ENCODE measurements around the gene DMKN. TPM values are rescaled to one million over a fixed set of nuclear protein-coding genes. Genes with fewer than 3 reads are reported as not detected.

DMKN gene
- total RNA-seq, 3 donors from 2014 or later (not counting 1 experiment from before 2014, with no cell fraction given) = 10.7 to 15.3 (median 11.3) TPM

GRCh38 chr19:35525873-35526272 is 12.4 kb upstream of the DMKN start:
- H3K36me3 Mint-ChIP-seq = no peaks in the 10 kb centered on the region
- no peaks in the 10 kb centered on the region for H3K9me3 Mint-ChIP-seq
- no peak overlapping the region for H3K27ac Mint-ChIP-seq
- Histone ChIP-seq H3K27ac (ENCODE audit: low read length) (no peak overlapping the region), H3K4me1 (ENCODE audit: control insufficient read depth, insufficient read depth, low read length) (no peaks in the 10 kb centered on the region), H3K9me3 (ENCODE audit: control insufficient read depth, insufficient read depth, low read length) (no peaks in the 10 kb centered on the region), H3K36me3 (ENCODE audit: control insufficient read depth, insufficient read depth, low read length) (no peaks in the 10 kb centered on the region), H3K27me3 (ENCODE audit: control insufficient read depth, insufficient read depth, low read length) (no peaks in the 10 kb centered on the region), H3K4me3 (ENCODE audit: low read length) (no peak overlapping the region)
- H3K27me3 Mint-ChIP-seq (ENCODE audit: low read depth in 2 of 2) = peaks cover 9 to 24% of the 10 kb centered on the region in 2 donors
- H3K4me1 Mint-ChIP-seq = no peaks in the 10 kb centered on the region
- intact Hi-C loops (cut with micrococcal nuclease) = no loop called here
- TF ChIP-seq, protein P1, sequence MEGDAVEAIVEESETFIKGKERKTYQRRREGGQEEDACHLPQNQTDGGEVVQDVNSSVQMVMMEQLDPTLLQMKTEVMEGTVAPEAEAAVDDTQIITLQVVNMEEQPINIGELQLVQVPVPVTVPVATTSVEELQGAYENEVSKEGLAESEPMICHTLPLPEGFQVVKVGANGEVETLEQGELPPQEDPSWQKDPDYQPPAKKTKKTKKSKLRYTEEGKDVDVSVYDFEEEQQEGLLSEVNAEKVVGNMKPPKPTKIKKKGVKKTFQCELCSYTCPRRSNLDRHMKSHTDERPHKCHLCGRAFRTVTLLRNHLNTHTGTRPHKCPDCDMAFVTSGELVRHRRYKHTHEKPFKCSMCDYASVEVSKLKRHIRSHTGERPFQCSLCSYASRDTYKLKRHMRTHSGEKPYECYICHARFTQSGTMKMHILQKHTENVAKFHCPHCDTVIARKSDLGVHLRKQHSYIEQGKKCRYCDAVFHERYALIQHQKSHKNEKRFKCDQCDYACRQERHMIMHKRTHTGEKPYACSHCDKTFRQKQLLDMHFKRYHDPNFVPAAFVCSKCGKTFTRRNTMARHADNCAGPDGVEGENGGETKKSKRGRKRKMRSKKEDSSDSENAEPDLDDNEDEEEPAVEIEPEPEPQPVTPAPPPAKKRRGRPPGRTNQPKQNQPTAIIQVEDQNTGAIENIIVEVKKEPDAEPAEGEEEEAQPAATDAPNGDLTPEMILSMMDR (IDR thresholded peaks at IDR 0.05) = no peak
- DNase-seq (no peak), ATAC-seq (no peak)
- 73% methylated on average over 4 of the region's 4 CpGs for WGBS (ENCODE audit: insufficient coverage)
- H3K4me3 Mint-ChIP-seq = no peak overlapping the region

- Mint-ChIP-seq H3K27me3 (ENCODE audit: low read depth in 2 of 2) (peaks cover 14 to 21% of the 10 kb centered on the region in 2 donors), H3K36me3 (no peaks in the 10 kb centered on the region), H3K27ac (no peak overlapping the region), H3K4me3 (no peak overlapping the region), H3K4me1 (no peaks in the 10 kb centered on the region), H3K9me3 (no peaks in the 10 kb centered on the region)
- TF ChIP-seq, protein P1 (IDR thresholded peaks at IDR 0.05) = no peak
- Histone ChIP-seq H3K27ac (ENCODE audit: low read length) (no peak overlapping the region), H3K27me3 (ENCODE audit: control insufficient read depth, insufficient read depth, low read length) (no peaks in the 10 kb centered on the region), H3K36me3 (ENCODE audit: control insufficient read depth, insufficient read depth, low read length) (no peaks in the 10 kb centered on the region), H3K9me3 (ENCODE audit: control insufficient read depth, insufficient read depth, low read length) (no peaks in the 10 kb centered on the region), H3K4me1 (ENCODE audit: control insufficient read depth, insufficient read depth, low read length) (no peaks in the 10 kb centered on the region), H3K4me3 (ENCODE audit: low read length) (no peak overlapping the region)
- intact Hi-C loops (cut with micrococcal nuclease) = no loop called here
- ATAC-seq = no peak
- no peak for DNase-seq
- WGBS (ENCODE audit: insufficient coverage) = 80% methylated on average over 11 of the region's 11 CpGs
These were observed 10.9 kb upstream of the DMKN start for GRCh38 chr19:35524181-35524837.

GRCh38 chr19:35522745-35523327 is 9.4 kb upstream of the DMKN start:
- no peaks in the 10 kb centered on the region for H3K9me3 ChIP-seq (ENCODE audit: control insufficient read depth, insufficient read depth, low read length)
- Mint-ChIP-seq H3K36me3 (no peaks in the 10 kb centered on the region), H3K4me3 (no peak overlapping the region), H3K27ac (no peak overlapping the region), H3K4me1 (no peaks in the 10 kb centered on the region), H3K27me3 (ENCODE audit: low read depth in 2 of 2) (peaks cover 8 to 10% of the 10 kb centered on the region in 2 donors), H3K9me3 (no peaks in the 10 kb centered on the region)
- intact Hi-C loops (cut with micrococcal nuclease) = no loop called here
- H3K27ac ChIP-seq (ENCODE audit: low read length) = no peak overlapping the region
- no peaks in the 10 kb centered on the region for H3K36me3 ChIP-seq (ENCODE audit: control insufficient read depth, insufficient read depth, low read length)
- no peak for ATAC-seq
- 88% methylated on average over 11 of the region's 12 CpGs for WGBS (ENCODE audit: insufficient coverage)
- H3K4me3 ChIP-seq (ENCODE audit: low read length) = no peak overlapping the region
- DNase-seq = no peak
- TF ChIP-seq, protein P1 (IDR thresholded peaks at IDR 0.05) = no peak
- no peaks in the 10 kb centered on the region for H3K27me3 ChIP-seq (ENCODE audit: control insufficient read depth, insufficient read depth, low read length)
- no peaks in the 10 kb centered on the region for H3K4me1 ChIP-seq (ENCODE audit: control insufficient read depth, insufficient read depth, low read length)

Data from natural killer cell (primary cell).